ENCODE measurements around the gene MRPS31.

The MRPS31 gene

DNA sequence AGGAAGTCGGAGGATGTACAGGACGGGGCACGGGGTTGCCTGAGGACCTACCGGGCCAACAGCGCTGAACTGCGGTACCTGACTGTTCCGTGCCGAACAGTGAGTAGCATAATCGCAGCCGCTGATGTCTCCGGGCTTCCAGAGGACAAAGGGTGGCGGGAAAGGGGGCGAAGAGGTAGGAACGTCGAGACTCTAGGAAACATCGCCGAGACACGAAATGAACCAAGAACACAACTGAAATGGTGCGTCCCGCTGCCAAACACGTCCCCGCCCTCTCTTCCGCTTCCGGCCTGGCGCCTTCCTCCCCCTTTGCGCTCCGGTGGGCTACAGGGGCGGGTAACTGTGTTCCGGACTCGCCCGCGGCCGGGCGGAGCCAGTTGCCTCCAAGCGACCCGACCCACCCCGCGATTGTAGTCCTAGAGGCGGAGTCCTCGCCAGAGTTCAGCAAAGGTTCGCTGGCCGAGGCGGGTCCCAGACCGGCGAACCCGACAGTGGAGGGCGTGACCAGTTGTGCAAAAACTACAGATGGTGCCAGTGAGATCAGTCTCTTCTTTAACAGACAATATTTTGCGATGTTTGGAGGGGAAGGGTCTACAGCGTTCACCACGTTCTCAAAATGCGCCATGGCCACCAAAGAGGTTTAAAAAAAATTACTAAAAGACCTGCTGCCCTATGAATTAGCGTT, at the start of gene MRPS31:
TSS of gene MRPS31 (minus strand) at position 257 of the 685 bp plus-strand sequence. CDS start at position 203, 54 bp downstream.
- DNase-seq, result peak; percentile 97

DNA sequence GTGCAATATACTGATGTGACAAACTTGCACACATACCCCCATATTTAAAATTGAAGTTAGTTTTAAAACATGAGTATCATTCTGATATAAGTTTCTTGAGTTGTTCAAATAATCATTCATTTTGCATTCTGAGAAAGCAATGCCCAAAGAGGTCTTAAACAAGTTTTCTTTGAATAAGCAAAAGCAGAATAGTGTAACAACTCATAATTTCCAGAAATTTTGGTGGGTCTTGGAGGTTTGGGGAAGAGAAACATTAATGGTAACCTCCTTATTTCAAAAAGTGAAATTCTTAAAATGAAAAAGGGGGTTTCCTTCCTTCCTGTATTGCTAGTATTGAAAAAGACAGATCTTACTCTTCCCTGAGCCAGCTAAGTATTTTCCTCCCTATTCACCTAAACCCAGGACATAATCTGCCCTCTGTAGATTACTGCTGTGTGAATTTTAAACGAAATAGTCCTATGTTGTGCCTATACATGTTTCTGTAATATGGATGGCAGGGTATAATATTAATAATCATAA, 48.9 kb upstream of the MRPS31 start:
- peak; percentile 34 for DNase-seq

DNA sequence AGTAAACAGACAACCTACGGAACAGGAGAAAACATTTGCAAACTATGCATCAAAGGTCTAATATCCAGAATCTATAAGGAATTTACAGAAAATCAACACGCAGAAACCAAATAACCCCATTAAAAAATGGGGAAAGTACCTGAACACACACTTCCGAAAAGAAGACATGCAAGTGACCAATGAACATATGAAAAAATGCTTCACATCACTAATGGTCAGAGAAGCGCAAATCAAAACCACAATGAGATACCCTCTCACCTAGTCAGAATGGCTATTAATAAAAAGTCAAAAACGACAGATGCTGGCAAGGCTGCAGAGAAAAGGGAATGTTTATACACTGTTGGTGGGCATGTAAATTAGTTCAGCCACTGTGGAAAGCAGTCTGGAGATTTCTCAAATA, 47.9 kb upstream of the MRPS31 start:
- no peak for DNase-seq

DNA sequence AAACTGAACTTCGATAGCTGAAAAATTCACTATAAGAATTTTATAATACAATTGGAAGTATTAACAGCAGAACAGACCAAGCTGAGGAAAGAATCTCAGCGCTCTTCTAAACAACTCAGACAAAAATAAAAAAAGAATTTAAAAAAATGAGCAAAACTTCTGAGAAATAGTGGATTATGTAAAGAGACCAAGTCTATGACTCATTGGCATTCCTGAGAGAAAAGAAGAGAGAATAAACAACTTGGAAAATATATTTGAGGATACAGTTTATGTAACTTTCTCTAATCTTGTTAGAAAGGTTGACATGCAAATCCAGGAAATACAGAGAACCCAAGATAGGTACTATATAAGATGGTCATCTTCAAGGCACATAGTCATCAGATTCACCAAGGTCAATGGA, 43.8 kb upstream of the MRPS31 start:
- DNase-seq, result no peak

DNA sequence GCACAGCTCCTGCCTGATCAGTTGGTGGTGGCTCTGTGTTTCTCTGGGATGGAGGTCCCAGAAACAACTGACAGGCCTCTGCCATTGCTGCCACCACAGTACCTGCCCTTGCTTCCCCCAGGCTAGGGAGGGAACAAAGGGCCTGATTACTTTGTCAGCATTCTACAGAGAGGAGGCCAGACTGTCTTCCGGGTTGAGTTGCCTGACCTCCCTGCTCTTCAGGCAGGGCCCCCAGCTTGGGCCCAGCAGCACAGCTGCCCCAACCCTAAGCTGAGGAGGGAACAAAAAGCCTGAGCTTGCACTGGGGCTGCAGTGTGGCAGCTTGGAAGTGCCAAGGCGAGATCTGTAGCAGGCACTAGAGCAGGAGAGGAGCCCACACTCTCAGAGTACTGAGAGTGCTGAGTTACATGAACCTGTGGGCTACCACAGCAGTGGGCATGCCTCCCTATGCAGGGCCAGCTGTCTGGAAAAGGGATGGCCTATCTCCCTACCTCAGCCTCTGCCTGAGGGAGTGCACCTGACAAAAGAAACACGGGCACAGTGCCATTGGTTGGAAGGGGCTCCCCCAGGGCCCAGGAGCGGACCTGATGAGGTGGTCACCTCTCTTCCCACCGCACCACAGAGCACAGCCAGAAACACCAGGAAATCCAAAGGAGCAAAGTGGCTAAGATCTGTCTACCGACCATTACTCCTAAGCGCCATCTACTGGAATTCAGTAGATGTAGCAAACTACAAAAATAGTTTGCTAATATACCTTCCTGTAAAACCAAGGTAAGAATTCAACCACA, 42.9 kb upstream of the MRPS31 start:
- peak; percentile 44 for DNase-seq

DNA sequence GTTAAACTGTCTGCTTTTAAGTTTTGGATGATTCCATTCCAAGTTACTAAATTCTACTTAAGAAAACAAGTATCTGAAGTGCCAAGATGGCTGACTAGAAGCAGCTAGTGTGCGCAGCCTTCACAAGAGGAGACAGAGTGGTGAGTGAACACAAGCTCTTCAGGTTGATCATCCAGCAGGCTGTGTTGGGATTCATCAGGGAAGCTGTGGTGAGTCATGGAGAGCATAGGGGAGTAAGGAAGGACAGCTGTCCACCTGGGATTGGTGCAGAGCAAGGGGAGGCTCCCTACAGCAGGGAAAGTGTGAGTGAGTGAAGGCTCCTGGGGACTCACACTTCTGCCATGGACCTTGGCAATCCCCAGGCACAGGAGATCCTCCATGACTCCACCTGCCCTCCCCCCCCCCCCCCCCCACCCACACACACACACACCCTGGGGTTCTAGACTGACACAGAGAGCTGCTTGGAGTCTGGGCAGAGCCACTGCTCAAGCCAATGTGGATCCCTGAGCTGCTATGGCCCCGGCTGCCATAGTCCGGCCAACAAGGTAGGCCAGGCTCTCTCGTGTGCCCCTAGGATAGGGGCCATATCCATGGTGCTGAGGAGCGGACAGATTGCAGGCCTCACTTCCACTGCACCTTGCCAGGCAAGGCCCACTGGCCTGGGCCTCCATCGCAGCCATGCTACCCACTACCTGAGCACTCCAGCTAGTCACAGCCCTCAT, 41.9 kb upstream of the MRPS31 start:
- DNase-seq, result no peak

DNA sequence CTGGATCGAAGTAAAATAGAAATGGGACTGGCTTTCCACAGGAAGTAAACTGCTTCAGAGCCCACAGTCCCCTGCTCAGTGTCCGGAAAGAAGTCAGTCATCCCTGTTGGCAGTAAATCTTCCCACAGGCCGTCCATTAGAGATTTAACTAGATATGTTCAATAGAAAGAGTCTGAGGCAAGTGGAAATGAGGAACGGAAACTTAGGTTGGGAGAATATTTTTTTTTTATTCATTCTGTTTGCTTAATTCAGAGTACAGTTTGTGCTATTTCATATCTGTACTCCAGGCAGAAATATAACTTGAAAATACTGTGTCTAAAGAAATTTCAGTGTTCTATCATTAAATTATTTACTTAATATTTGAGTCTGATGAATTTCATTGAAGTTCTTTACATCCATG, 41.1 kb upstream of the MRPS31 start:
- DNase-seq, result no peak

DNA sequence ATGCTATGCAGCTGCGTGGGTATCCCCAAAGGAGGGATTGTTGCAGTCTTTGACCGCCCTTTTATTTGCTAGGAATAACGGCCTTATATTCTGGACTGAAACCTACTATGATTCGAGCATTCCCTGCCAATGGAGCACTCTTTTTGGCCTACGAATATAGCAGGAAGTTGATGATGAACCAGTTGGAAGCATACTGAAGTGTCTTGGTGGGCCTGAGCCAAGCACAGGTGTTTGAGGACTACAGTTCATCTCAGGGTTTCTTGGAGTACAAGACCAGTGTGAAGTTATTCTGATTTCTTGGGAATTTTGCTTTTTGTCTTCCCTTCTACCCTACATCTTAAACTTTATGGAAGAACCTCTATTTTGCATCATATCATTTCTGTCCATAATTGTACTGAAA, 38.5 kb upstream of the MRPS31 start:
- DNase-seq, result no peak

DNA sequence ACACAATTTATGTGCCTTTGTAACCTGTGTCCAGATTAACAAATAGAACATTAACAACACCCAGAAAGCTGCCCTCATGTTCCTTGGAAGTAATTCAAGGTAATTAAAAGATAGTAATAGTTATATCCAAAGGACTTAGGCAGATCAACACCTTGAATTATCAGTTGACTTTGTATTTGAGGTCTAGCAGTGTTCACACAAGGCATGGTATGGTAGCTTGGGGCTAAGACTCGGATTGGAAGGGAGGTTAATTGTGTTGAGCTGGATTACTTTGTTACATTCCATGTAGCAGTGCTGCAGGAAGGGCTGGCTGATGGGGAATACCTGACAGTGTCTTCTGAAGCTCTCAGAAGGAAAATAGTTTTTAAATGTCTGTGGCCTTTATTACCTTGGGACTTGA, 35.3 kb upstream of the MRPS31 start:
- no peak for DNase-seq

DNA sequence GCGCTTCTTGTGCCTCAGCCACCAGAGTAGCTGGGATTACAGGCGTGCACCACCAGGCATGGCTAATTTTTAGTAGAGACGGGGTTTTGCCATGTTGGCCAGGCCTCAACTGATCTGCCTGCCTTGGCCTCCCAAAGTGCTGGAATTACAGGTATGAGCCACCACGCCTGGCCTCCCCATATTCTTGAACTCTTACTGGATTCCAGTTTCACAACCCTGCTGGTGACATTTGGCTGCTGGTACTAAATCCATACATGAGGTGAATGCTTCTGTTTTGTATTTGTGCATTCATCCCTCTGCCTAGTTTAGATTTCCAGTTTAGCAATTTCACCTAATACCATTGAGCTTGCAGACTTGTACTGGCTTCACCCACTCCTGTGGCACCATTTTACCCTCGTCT, 32.3 kb upstream of the MRPS31 start:
- no peak for DNase-seq

DNA sequence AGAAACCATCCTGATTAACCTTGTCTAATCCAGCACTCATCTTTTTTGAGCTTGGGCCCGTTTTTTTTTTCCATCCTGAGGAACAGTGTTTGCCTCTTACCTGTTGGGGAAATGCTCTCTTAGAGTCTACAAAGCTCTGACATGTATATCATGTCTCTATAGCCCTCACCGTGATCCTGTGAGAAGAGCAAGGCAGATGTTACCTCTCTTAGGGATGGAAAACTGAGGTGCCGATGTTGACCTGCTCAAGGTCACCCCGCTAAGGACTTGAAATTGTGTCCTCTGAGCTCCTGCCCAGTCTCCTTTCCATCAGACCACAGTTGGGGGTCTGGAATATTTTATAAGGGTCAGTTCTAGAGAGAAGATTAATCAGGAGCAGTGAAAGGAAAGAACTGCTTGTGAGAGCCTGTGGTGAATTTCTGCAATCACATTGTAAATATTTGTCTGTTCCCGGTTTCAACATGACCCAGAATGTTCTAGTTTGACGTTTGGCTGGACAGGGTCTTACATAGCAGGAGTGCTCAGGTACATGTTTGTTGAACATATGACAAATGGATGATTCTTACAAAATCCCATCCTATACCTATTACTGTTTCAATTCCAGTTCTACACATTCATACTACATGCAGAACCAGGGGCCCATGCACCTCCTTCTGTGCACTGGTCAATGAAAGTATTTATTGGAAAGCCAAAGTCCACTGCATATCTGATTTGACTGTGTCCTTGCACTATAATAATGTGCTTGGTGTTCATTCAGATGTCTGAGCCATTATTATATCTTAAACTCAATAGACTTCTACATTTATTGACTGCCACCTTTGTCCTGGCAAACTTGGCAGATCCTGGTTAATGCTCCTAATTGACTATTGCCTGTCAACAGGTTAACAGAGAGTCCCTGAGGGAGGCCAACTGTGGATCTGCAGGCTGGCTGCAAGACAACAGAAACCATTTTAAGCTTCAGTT, 30.5 kb upstream of the MRPS31 start:
- DNase-seq, result no peak

DNA sequence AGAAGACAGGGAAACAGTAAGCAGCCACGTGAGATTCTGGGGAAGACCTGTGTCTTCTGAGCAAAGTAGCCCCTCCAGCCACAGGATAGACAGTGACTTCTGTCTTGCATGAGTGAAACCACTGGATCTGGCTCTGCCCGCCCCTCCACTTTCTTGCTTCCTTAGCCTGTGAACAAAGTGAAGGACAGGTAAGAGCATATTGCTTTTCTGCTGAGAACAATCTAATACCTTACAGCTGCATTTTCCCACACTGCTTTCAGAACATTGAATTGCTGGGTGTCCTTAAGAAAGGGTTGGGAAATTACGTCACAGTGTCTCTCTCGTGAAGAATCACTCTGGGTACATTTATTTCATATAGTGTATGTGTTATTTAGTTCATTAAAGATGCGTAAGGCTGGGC, 29.6 kb upstream of the MRPS31 start:
- no peak for DNase-seq

DNA sequence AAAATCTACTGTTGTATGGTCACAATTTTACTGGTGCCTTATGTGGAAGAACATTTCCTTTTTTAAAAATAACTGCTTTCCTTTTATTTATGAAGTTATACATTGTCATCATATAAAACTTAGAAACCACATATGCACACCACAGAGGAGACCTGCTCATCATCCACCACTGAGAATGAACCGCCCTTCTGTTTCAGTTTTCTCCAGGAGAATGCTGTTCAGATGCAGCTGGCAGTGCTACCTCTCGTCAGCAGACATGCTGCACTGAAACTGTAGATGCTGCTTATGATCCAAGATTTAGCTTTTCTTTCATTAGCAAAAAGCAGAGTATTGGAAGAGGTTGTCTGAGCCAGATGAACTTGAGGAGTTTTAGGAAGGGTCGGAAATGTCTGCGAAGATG, 28.5 kb upstream of the MRPS31 start:
- DNase-seq, result no peak

DNA sequence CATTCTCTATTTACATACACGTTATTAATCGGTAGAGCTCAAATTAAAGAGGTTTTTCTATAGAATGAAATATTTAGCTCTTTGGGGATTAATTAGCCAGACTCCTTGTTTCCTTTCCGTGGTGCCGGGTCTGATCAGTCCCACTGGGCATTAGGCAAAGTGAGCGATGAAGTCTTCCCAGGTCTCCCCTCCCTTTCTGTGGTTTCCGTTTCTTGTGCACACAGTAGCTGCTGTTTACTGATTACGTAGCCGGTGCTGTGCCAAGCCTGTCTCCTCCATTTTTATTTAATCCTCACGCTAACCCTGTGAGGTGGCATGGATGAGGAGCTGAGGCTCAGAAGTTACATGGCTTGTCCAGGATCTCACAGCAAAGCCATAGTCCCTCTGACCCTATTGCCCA, 27.4 kb upstream of the MRPS31 start:
- no peak for DNase-seq

DNA sequence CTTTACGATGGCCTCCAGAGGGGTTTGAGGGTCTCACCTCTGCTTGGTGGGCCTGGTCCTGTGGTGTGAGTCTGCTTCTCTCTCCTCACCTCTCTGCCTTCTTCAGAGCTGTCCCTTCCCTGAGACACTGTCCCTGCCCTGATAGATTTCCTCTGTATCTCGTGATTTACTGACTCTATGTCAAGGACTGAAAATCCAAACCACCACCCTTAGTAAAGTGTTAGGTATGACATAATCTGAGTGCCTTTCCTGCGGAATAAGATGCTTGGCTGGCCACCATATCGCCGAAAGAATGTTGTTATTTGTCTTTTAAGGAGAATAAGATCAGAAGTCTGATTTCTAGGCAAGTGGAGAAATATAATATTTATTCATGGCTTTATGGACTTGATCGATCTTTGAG, 25.7 kb upstream of the MRPS31 start:
- DNase-seq, result no peak

DNA sequence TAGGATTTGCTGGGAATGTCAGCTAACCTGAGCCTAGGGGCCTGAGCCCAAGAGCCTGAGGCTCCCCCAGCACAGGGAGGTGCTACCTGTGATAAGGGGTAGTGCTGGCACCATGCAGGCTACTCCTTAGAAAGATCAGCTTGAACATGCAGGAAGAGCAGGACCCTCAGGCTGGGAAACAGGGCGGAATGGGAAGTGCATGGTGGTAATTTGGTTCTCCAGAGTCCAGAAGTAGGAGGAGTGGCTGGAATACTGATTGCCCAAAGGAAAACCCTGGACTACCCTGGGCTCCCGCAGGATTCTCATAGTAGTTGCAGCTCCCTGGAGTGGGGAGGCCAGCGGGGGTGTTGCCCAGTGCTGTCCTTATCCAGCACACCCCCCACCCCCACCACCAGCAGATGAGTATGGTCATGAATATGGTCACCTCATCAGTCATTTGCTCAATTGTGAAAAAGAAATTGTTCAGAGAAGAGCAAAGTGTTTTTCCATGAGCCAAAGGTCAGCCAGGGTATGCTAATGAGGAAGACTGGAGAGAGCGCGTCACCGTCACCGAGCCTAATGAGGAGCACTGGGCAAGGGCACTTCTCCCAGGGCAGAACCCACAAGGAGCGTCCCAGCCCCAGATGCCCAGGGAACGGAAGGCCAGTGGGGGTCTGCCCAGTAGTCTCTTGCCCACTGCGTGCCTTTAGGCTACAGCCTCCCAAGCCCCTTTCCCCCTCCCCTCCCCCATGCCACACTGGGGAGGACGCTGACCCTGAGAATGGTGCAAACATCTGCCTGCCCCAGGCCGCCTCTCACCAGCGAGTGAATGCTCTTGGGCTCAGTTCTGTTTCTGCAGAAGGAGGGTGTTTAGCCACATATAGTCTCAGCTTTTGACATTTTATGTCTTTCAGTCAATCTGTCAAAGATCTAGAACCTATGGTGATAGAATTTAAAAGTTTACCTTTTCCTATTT, 23.7 kb upstream of the MRPS31 start:
- DNase-seq, result no peak

DNA sequence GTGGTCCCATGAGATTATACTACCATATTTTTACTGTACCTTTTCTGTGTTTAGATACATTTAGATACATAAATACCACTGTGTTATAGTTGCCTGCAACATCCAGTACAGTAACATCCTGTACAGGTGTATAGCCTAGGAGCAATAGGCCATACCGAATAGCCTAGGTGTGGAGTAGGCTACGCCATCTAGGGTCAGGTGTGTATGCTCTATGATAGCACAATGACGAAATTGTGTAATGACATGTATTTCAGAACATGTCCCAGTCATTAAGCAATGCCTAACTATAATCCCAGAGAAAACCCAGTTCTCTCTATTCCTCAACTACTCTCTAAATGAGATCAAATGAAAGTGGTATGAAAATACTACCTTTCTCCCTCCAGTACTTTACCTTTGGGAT, 22.3 kb upstream of the MRPS31 start:
- DNase-seq, result no peak

DNA sequence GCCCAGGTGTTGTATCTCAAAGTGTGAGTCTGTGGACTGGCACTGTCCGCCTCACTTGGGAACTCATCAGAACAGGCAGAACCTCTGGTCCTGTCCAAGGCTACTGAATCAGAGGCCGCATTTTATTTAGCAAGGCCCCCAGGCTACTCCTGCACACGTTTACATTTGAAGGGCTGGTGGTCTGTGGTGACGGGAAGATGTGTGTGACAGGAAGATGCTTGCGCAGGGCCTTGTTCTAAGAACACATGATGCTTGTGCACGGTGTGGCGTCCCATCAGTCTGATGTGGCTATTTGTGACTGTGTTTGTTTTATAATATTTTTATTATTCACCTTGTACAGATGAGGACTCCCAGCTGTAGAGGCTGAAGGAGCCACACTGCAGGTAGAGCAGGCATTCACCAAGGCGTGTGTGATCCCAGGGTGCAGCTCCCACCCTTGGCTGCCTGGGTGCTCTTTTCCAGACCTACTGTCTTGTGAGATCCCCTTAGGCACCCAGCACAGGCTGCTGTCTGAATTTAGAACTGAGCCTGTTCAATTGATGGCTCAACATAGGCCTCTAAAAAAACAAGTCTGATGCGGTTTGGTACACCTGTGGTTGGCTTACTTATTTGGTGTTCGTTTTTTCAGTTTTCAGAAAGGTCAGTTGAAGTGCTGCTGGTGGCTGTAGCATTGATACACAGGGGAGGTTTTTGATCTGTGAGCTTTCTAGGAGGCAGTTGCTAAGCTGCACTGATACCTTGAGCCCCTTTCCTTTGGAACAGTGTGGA, 21.5 kb upstream of the MRPS31 start:
- no peak for DNase-seq

DNA sequence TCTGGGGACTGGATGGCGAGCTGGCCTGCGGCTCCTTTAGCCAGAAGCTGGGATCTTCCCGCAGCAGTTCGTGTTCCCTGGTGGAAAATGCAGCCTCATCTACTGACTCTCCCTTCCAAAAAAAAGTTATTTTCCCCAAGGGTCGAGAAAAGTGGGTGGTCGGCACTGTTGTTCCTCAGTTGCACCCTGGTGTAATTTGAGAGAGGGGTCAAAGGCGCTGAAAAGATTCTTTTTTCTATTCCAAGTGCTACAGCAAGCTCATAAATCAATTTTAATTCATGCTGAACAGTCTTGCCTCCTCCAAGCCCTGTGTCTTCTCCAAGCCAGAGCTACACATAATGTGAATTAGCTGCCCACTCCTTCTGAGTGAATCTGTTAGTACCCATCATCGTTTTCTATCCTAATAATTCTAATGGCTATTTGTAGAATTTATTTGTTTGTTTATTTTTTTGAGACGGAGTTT, 19.2 kb upstream of the MRPS31 start:
- DNase-seq, result no peak

Data from activated CD4-positive, alpha-beta T cell treated with anti-CD3 and anti-CD28 coated beads, Interleukin-2, Interleukin-6, amounts not matched to agents 100 ng/mL and 50 ng/mL, durations not matched to agents 16 hours and 8 hours (primary cell).